HG03342 (cell line): ENCODE data around the gene CHCHD1.
"Not testable (repeated sequence)": the region's sequence is repeated elsewhere in the genome, so short reads cannot be mapped to it uniquely, and the experiment has no call there.

Source experiments
- ATAC-seq: cut with Tn5 transposase; IDR thresholded peaks from one replicate; pipeline ENCODE4 v1.9.1; 2021; ENCODE audit warnings: mild to moderate bottlenecking, moderate library complexity; ENCODE audit not compliant: unreplicated experiment

CHCHD1 gene

GRCh38 chr10:73790886-73791625, 9.2 kb downstream of the CHCHD1 start:
- ATAC-seq = no peak

- no peak for ATAC-seq
These were observed 10.1 kb downstream of the CHCHD1 start for GRCh38 chr10:73791871-73792400.

- ATAC-seq = no peak
These were observed 11.6 kb downstream of the CHCHD1 start for GRCh38 chr10:73793456-73793855.

- ATAC-seq = not testable (repeated sequence)
These were observed 13.6 kb downstream of the CHCHD1 start for GRCh38 chr10:73795491-73795890.

GRCh38 chr10:73796035-73796434, 14.2 kb downstream of the CHCHD1 start:
- ATAC-seq = not testable (repeated sequence)

GRCh38 chr10:73796766-73797165, 14.9 kb downstream of the CHCHD1 start:
- no peak for ATAC-seq

- no peak for ATAC-seq
These were observed 15.6 kb downstream of the CHCHD1 start for GRCh38 chr10:73797324-73798025.

- no peak for ATAC-seq
These were observed 16.2 kb downstream of the CHCHD1 start for GRCh38 chr10:73798087-73798486.

- ATAC-seq = no peak
These were observed 17.2 kb downstream of the CHCHD1 start for GRCh38 chr10:73798927-73799560.

- no peak for ATAC-seq
These were observed 18.2 kb downstream of the CHCHD1 start for GRCh38 chr10:73799899-73800559.

- no peak for ATAC-seq
These were observed 18.9 kb downstream of the CHCHD1 start for GRCh38 chr10:73800560-73801252.

- no peak for ATAC-seq
These were observed 19.4 kb downstream of the CHCHD1 start for GRCh38 chr10:73801253-73801590.

- ATAC-seq = no peak
These were observed 20.6 kb downstream of the CHCHD1 start for GRCh38 chr10:73802276-73802991.

- no peak for ATAC-seq
These were observed 21.9 kb downstream of the CHCHD1 start for GRCh38 chr10:73803680-73804286.

- ATAC-seq = no peak
These were observed 24.5 kb downstream of the CHCHD1 start for GRCh38 chr10:73806176-73806950.

- ATAC-seq = no peak
These were observed 25.6 kb downstream of the CHCHD1 start for GRCh38 chr10:73807471-73807870.

GRCh38 chr10:73808021-73808815, 26.4 kb downstream of the CHCHD1 start:
- ATAC-seq = no peak
